KMS-11 (cell line): ENCODE measurements around the gene PTPRT.

Experiments
- H2AFZ ChIP-seq: fragments of 200-600 bp; sonication (generic); 2 replicates; pipeline ENCODE4 v1.6.1; 2016; ENCODE audit warnings: antibody characterized with exemption, mixed run types, low read depth
- H3K27ac ChIP-seq: fragments of 200-600 bp; sonication (generic); 2 replicates; pipeline ENCODE4 v1.6.1; 2016; ENCODE audit warnings: mild to moderate bottlenecking, mixed run types
- H3K27me3 ChIP-seq: fragments of 200-600 bp; sonication (generic); 2 replicates; pipeline ENCODE4 v1.6.1; 2017; ENCODE audit warnings: mild to moderate bottlenecking, low read depth, mixed run types, moderate library complexity; ENCODE audit not compliant: insufficient read depth
- H3K36me3 ChIP-seq: fragments of 200-600 bp; sonication (generic); 2 replicates; pipeline ENCODE4 v1.6.1; 2017; ENCODE audit warnings: mild to moderate bottlenecking, mixed run types; ENCODE audit not compliant: insufficient read depth
- H3K4me1 ChIP-seq: fragments of 200-600 bp; sonication (generic); 2 replicates; pipeline ENCODE4 v1.6.1; 2016; ENCODE audit warnings: mild to moderate bottlenecking, low read depth, mixed run types; ENCODE audit not compliant: poor library complexity, severe bottlenecking
- H3K4me2 ChIP-seq: fragments of 200-600 bp; sonication (generic); 2 replicates; pipeline ENCODE4 v1.7.0; 2016; ENCODE audit warnings: mild to moderate bottlenecking, mixed run types
- H3K4me3 ChIP-seq: fragments of 200-600 bp; sonication (generic); IDR thresholded peaks from 2 replicates; pipeline ENCODE4 v1.6.1; 2017; ENCODE audit warnings: low read depth, low read length, mixed read lengths; ENCODE audit not compliant: insufficient read depth
- H3K79me2 ChIP-seq: fragments of 200-600 bp; sonication (generic); 2 replicates; pipeline ENCODE4 v1.6.1; 2016; ENCODE audit warnings: low read depth, mixed run types; ENCODE audit not compliant: insufficient read depth
- H3K9ac ChIP-seq: fragments of 200-600 bp; sonication (generic); 2 replicates; pipeline ENCODE4 v1.6.1; 2016; ENCODE audit warnings: mild to moderate bottlenecking, mixed run types
- H4K20me1 ChIP-seq: fragments of 200-600 bp; sonication (generic); 2 replicates; pipeline ENCODE4 v1.6.1; 2016; ENCODE audit warnings: mild to moderate bottlenecking, mixed run types; ENCODE audit not compliant: insufficient read depth
- TF ChIP-seq, protein P1 (sequence below): fragments of 200-600 bp; sonication (generic); conservative IDR thresholded peaks from 2 replicates; pipeline ENCODE4 v1.6.1; 2017; ENCODE audit warnings: low read depth, mild to moderate bottlenecking, antibody characterized with exemption, low read length, moderate library complexity, mixed read lengths

Gene PTPRT

DNA sequence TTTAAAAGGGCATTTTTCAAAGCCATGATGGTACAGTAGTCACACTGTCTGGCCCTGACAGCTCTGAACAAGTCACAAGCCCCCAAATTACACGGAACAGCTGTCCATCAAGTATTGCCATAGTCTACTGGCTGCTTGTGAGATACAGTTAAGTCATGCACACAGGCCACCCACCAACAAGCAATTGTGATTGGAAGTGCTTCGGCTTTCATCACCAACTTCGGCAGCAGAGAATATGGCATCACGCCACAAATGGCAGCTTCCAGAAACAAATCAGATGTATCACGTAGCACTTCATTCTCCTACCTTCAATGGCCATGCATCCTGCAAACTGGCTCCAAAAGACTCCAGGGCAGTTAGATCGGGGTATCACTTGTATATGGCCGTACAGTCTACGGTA is 160.5 kb downstream of the PTPRT start:
- TF ChIP-seq, protein P1, sequence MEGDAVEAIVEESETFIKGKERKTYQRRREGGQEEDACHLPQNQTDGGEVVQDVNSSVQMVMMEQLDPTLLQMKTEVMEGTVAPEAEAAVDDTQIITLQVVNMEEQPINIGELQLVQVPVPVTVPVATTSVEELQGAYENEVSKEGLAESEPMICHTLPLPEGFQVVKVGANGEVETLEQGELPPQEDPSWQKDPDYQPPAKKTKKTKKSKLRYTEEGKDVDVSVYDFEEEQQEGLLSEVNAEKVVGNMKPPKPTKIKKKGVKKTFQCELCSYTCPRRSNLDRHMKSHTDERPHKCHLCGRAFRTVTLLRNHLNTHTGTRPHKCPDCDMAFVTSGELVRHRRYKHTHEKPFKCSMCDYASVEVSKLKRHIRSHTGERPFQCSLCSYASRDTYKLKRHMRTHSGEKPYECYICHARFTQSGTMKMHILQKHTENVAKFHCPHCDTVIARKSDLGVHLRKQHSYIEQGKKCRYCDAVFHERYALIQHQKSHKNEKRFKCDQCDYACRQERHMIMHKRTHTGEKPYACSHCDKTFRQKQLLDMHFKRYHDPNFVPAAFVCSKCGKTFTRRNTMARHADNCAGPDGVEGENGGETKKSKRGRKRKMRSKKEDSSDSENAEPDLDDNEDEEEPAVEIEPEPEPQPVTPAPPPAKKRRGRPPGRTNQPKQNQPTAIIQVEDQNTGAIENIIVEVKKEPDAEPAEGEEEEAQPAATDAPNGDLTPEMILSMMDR = no peak
- Histone ChIP-seq H3K9ac (no peak overlapping the region), H3K4me1 (no peaks in the 10 kb centered on the region), H3K4me3 (no peak overlapping the region), H3K27ac (no peak overlapping the region), H3K79me2 (no peaks in the 10 kb centered on the region), H3K27me3 (no peaks in the 10 kb centered on the region), H2AFZ (no peak overlapping the region), H3K36me3 (no peaks in the 10 kb centered on the region), H3K4me2 (no peak overlapping the region), H4K20me1 (no peaks in the 10 kb centered on the region)

DNA sequence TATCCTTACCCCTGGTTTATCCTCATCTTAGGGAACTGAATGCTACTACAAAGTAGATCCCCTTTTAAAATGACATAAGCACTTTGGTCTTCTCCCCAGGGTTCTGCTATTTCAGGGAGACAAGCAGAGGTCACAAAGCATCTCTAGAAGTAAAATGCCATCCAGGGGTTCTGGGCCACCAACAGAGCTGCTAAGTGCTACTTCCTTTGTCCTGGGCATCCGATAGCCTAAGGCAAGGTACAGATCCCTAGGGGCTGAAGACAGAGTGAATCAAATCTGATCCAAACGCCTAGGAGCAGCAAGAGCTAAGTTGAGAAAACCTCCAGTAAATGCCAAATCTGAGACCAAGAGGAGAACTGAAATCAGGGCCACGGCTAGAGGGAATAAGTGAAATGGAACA is 161.2 kb downstream of the PTPRT start:
- Histone ChIP-seq H3K4me2 (no peak overlapping the region), H3K27me3 (no peaks in the 10 kb centered on the region), H3K9ac (no peak overlapping the region), H3K79me2 (no peaks in the 10 kb centered on the region), H3K36me3 (no peaks in the 10 kb centered on the region), H4K20me1 (no peaks in the 10 kb centered on the region), H2AFZ (no peak overlapping the region), H3K4me1 (no peaks in the 10 kb centered on the region), H3K27ac (no peak overlapping the region), H3K4me3 (no peak overlapping the region)
- TF ChIP-seq, protein P1 = no peak

DNA sequence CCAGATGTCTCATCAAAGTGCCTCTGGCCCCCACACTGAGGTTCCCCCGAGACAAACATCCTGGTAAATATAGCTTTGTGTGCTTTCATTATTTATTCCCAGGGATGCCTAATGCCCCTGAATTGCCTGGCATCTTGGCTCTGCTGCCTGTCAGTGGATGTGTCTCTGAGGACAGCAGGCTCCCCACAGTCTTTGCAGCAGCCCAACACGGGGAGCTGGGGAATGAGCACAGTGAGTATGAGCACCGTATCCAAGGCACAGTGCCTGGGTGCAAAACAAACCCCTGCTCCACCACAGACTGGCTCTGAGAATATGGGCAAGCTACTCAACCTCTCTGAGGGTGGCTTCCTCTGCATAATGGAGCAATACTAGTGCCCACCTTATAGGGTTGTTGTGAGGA is 165.9 kb downstream of the PTPRT start:
- no peak overlapping the region for H3K4me2 ChIP-seq
- H3K27ac ChIP-seq = no peak overlapping the region
- H3K36me3 ChIP-seq = no peaks in the 10 kb centered on the region

DNA sequence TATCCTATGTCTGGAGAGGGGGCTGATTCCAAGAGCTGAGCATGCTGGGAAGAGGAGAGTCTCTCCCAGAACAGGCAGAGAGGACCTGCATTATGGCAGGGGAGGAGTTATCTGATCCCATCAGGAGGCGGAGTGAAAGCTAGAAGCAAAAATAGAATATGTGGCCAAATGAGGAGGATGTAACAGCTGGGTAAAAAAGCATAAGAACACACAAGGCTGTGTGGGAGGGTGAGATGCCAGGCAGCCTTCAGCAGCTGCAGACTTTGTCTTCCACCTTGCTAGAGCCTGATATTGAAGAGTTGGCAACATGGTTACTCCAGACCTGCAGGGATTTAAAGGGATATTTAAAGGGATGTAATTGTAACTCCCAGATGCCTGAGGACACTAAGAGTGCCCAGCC is 167.1 kb downstream of the PTPRT start:
- Histone ChIP-seq H3K27me3 (no peaks in the 10 kb centered on the region), H4K20me1 (no peaks in the 10 kb centered on the region), H3K27ac (no peak overlapping the region), H3K4me2 (no peak overlapping the region), H2AFZ (no peak overlapping the region), H3K36me3 (no peaks in the 10 kb centered on the region), H3K4me1 (no peaks in the 10 kb centered on the region), H3K9ac (no peak overlapping the region), H3K79me2 (no peaks in the 10 kb centered on the region), H3K4me3 (no peak overlapping the region)
- TF ChIP-seq, protein P1 = no peak

More for the DNA sequence above, 165.9 kb downstream of the PTPRT start:
- TF ChIP-seq, protein P1 = no peak
- H3K27me3 ChIP-seq = no peaks in the 10 kb centered on the region
- no peaks in the 10 kb centered on the region for H3K79me2 ChIP-seq
- no peak overlapping the region for H3K4me3 ChIP-seq
- no peak overlapping the region for H3K9ac ChIP-seq
- H2AFZ ChIP-seq = no peak overlapping the region
- no peaks in the 10 kb centered on the region for H4K20me1 ChIP-seq
- no peaks in the 10 kb centered on the region for H3K4me1 ChIP-seq
